ENCODE data around the gene ZNF786.

GRCh38 chr7:149036676-149037075 lies 53.8 kb downstream of the ZNF786 start:
- TF ChIP-seq, protein P1, sequence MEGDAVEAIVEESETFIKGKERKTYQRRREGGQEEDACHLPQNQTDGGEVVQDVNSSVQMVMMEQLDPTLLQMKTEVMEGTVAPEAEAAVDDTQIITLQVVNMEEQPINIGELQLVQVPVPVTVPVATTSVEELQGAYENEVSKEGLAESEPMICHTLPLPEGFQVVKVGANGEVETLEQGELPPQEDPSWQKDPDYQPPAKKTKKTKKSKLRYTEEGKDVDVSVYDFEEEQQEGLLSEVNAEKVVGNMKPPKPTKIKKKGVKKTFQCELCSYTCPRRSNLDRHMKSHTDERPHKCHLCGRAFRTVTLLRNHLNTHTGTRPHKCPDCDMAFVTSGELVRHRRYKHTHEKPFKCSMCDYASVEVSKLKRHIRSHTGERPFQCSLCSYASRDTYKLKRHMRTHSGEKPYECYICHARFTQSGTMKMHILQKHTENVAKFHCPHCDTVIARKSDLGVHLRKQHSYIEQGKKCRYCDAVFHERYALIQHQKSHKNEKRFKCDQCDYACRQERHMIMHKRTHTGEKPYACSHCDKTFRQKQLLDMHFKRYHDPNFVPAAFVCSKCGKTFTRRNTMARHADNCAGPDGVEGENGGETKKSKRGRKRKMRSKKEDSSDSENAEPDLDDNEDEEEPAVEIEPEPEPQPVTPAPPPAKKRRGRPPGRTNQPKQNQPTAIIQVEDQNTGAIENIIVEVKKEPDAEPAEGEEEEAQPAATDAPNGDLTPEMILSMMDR (IDR thresholded peaks at IDR 0.05) = no peak
- TF ChIP-seq POLR2A (IDR thresholded peaks at IDR 0.05) = no peak
